KMS-11 (cell line): ENCODE results near the gene CADPS2.

Experiments
- H2AFZ ChIP-seq: fragments of 200-600 bp; sonication (generic); 2 replicates; pipeline ENCODE4 v1.6.1; 2016; ENCODE audit warnings: antibody characterized with exemption, mixed run types, low read depth
- H3K27ac ChIP-seq: fragments of 200-600 bp; sonication (generic); 2 replicates; pipeline ENCODE4 v1.6.1; 2016; ENCODE audit warnings: mild to moderate bottlenecking, mixed run types
- H3K27me3 ChIP-seq: fragments of 200-600 bp; sonication (generic); 2 replicates; pipeline ENCODE4 v1.6.1; 2017; ENCODE audit warnings: mild to moderate bottlenecking, low read depth, mixed run types, moderate library complexity; ENCODE audit not compliant: insufficient read depth
- H3K36me3 ChIP-seq: fragments of 200-600 bp; sonication (generic); 2 replicates; pipeline ENCODE4 v1.6.1; 2017; ENCODE audit warnings: mild to moderate bottlenecking, mixed run types; ENCODE audit not compliant: insufficient read depth
- H3K4me1 ChIP-seq: fragments of 200-600 bp; sonication (generic); 2 replicates; pipeline ENCODE4 v1.6.1; 2016; ENCODE audit warnings: mild to moderate bottlenecking, low read depth, mixed run types; ENCODE audit not compliant: poor library complexity, severe bottlenecking
- H3K4me2 ChIP-seq: fragments of 200-600 bp; sonication (generic); 2 replicates; pipeline ENCODE4 v1.7.0; 2016; ENCODE audit warnings: mild to moderate bottlenecking, mixed run types
- H3K4me3 ChIP-seq: fragments of 200-600 bp; sonication (generic); IDR thresholded peaks from 2 replicates; pipeline ENCODE4 v1.6.1; 2017; ENCODE audit warnings: low read depth, low read length, mixed read lengths; ENCODE audit not compliant: insufficient read depth
- H3K79me2 ChIP-seq: fragments of 200-600 bp; sonication (generic); 2 replicates; pipeline ENCODE4 v1.6.1; 2016; ENCODE audit warnings: low read depth, mixed run types; ENCODE audit not compliant: insufficient read depth
- H3K9ac ChIP-seq: fragments of 200-600 bp; sonication (generic); 2 replicates; pipeline ENCODE4 v1.6.1; 2016; ENCODE audit warnings: mild to moderate bottlenecking, mixed run types
- H4K20me1 ChIP-seq: fragments of 200-600 bp; sonication (generic); 2 replicates; pipeline ENCODE4 v1.6.1; 2016; ENCODE audit warnings: mild to moderate bottlenecking, mixed run types; ENCODE audit not compliant: insufficient read depth
- CTCF ChIP-seq: fragments of 200-600 bp; sonication (generic); conservative IDR thresholded peaks from 2 replicates; pipeline ENCODE4 v1.6.1; 2017; ENCODE audit warnings: low read depth, mild to moderate bottlenecking, antibody characterized with exemption, low read length, moderate library complexity, mixed read lengths

Gene CADPS2

GRCh38 chr7:122762071-122762470 is 124.2 kb downstream of the CADPS2 start:
- no peak overlapping the region for H3K4me2 ChIP-seq

GRCh38 chr7:122758501-122758900 is 127.8 kb downstream of the CADPS2 start:
- Histone ChIP-seq H3K27ac (no peak overlapping the region), H3K4me1 (no peaks in the 10 kb centered on the region), H3K4me2 (no peak overlapping the region), H4K20me1 (no peaks in the 10 kb centered on the region), H3K9ac (no peak overlapping the region), H3K79me2 (no peaks in the 10 kb centered on the region), H3K36me3 (no peaks in the 10 kb centered on the region), H3K27me3 (no peaks in the 10 kb centered on the region), H3K4me3 (no peak overlapping the region), H2AFZ (no peak overlapping the region)
- no peak for TF ChIP-seq CTCF

More at GRCh38 chr7:122762071-122762470, 124.2 kb downstream of the CADPS2 start:
- no peaks in the 10 kb centered on the region for H3K4me1 ChIP-seq
- no peaks in the 10 kb centered on the region for H3K27me3 ChIP-seq
- no peaks in the 10 kb centered on the region for H4K20me1 ChIP-seq
- no peak overlapping the region for H3K27ac ChIP-seq
- H2AFZ ChIP-seq = no peak overlapping the region
- H3K79me2 ChIP-seq = no peaks in the 10 kb centered on the region
- TF ChIP-seq CTCF = no peak
- no peak overlapping the region for H3K9ac ChIP-seq
- H3K36me3 ChIP-seq = no peaks in the 10 kb centered on the region
- no peak overlapping the region for H3K4me3 ChIP-seq

GRCh38 chr7:122756860-122757259 is 129.4 kb downstream of the CADPS2 start:
- no peaks in the 10 kb centered on the region for H3K4me1 ChIP-seq
- H3K36me3 ChIP-seq = no peaks in the 10 kb centered on the region
- H3K27ac ChIP-seq = no peak overlapping the region
- H3K79me2 ChIP-seq = no peaks in the 10 kb centered on the region
- H2AFZ ChIP-seq = no peak overlapping the region
- no peak overlapping the region for H3K9ac ChIP-seq
- H4K20me1 ChIP-seq = no peaks in the 10 kb centered on the region
- TF ChIP-seq CTCF = no peak
- no peak overlapping the region for H3K4me3 ChIP-seq
- H3K27me3 ChIP-seq = no peaks in the 10 kb centered on the region
- H3K4me2 ChIP-seq = no peak overlapping the region

GRCh38 chr7:122755696-122756095 is 130.6 kb downstream of the CADPS2 start:
- no peak overlapping the region for H3K4me2 ChIP-seq
- no peaks in the 10 kb centered on the region for H3K36me3 ChIP-seq
- H2AFZ ChIP-seq = no peak overlapping the region
- no peaks in the 10 kb centered on the region for H3K4me1 ChIP-seq
- no peaks in the 10 kb centered on the region for H4K20me1 ChIP-seq
- no peak overlapping the region for H3K9ac ChIP-seq
- no peak overlapping the region for H3K27ac ChIP-seq
- H3K79me2 ChIP-seq = no peaks in the 10 kb centered on the region
- no peaks in the 10 kb centered on the region for H3K27me3 ChIP-seq
- no peak overlapping the region for H3K4me3 ChIP-seq
- TF ChIP-seq CTCF = no peak
